ENCODE data around the gene PAX5. TPM values are rescaled to one million over a fixed set of nuclear protein-coding genes. Genes with fewer than 3 reads are reported as not detected.
A peak's percentile ranks its signal among the peaks of the same experiment; 100 is the strongest.

PAX5 gene
- total RNA-seq, 3 donors from 2014 or later (not counting 1 experiment from before 2014, with no cell fraction given): 1.3 to 2.1 (median 2.0) TPM

DNA sequence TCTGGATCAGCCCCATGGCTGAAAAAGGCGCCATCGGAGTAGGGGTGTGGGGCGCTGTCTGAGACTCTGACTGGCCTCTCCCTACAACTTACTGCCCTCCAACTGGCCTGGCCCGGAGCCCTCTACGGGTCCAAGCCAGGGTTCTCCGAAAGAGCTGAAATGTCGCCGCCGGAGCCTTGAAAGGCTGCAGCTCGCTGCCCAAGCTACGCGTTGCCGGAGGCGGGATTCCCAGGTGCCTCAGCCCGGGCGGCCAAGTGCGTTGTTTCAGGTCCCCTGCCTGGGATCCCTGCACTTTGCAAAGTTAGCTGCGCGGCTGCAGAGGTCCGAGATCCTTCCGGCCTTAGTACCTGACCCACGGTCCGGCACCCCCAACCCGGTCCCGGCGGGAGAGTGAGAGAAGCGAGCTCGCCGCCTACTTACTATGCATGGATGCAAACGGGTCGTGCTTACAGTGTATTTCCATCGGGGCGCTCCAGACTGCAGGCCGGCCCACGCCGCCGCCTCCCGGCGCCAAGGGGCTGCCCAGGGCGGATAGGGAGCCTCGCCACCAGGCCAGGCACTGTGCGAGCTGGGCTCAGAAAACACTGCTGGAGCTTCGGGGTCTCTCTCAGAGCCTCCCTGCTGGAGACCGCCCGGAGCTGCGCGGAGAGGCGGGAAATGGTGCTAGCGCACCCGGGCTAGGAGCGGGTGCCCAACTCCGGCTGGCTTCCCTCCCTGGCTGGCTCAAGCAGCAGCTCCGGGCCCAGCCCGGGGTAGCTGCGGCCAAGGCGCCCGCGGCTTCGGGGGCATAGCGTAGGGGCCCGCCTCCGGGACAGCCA lies 7.7 kb downstream of the PAX5 start:
- Mint-ChIP-seq H3K36me3 (no peaks in the 10 kb centered on the region), H3K4me1 (peaks cover 13 to 40% of the 10 kb centered on the region in 2 donors), H3K4me3 (peak overlapping the region; percentile 50), H3K27me3 (ENCODE audit: low read depth in 2 of 2) (peaks cover 69 to 70% of the 10 kb centered on the region in 2 donors), H3K9me3 (no peaks in the 10 kb centered on the region), H3K27ac (no peak overlapping the region)
- peak in 1 of 2 donors; percentile 14 for DNase-seq
- no peaks in the 10 kb centered on the region for H3K36me3 ChIP-seq (ENCODE audit: control insufficient read depth, insufficient read depth, low read length)
- no peak for TF ChIP-seq CTCF (IDR thresholded peaks at IDR 0.05)
- H3K4me1 ChIP-seq (ENCODE audit: control insufficient read depth, insufficient read depth, low read length): peaks cover 57% of the 10 kb centered on the region
- peak overlapping the region; percentile 43 for H3K4me3 ChIP-seq (ENCODE audit: low read length)
- peaks cover 73% of the 10 kb centered on the region for H3K27me3 ChIP-seq (ENCODE audit: control insufficient read depth, insufficient read depth, low read length)
- intact Hi-C loops (cut with micrococcal nuclease): no loop called here
- H3K9me3 ChIP-seq (ENCODE audit: control insufficient read depth, insufficient read depth, low read length): no peaks in the 10 kb centered on the region
- no peak overlapping the region for H3K27ac ChIP-seq (ENCODE audit: low read length)
- no peak for ATAC-seq
- WGBS (ENCODE audit: insufficient coverage): 5% methylated on average over 62 of the region's 62 CpGs

- Mint-ChIP-seq H3K27ac (no peak overlapping the region), H3K27me3 (ENCODE audit: low read depth in 2 of 2) (peaks cover 66 to 70% of the 10 kb centered on the region in 2 donors), H3K4me1 (peaks cover 13 to 36% of the 10 kb centered on the region in 2 donors), H3K9me3 (no peaks in the 10 kb centered on the region), H3K36me3 (no peaks in the 10 kb centered on the region), H3K4me3 (peak overlapping the region; percentile 50)
- DNase-seq: no peak
- H3K27ac ChIP-seq (ENCODE audit: low read length): no peak overlapping the region
- H3K4me1 ChIP-seq (ENCODE audit: control insufficient read depth, insufficient read depth, low read length): peaks cover 57% of the 10 kb centered on the region
- TF ChIP-seq CTCF (IDR thresholded peaks at IDR 0.05): no peak
- no peaks in the 10 kb centered on the region for H3K9me3 ChIP-seq (ENCODE audit: control insufficient read depth, insufficient read depth, low read length)
- 4% methylated on average over 9 of the region's 9 CpGs for WGBS (ENCODE audit: insufficient coverage)
- H3K27me3 ChIP-seq (ENCODE audit: control insufficient read depth, insufficient read depth, low read length): peaks cover 72% of the 10 kb centered on the region
- no peaks in the 10 kb centered on the region for H3K36me3 ChIP-seq (ENCODE audit: control insufficient read depth, insufficient read depth, low read length)
- peak overlapping the region; percentile 43 for H3K4me3 ChIP-seq (ENCODE audit: low read length)
- ATAC-seq: no peak
- intact Hi-C loops (cut with micrococcal nuclease): no loop called here
Observed at GRCh38 chr9:37025823-37026112, 8.3 kb downstream of the PAX5 start.

DNA sequence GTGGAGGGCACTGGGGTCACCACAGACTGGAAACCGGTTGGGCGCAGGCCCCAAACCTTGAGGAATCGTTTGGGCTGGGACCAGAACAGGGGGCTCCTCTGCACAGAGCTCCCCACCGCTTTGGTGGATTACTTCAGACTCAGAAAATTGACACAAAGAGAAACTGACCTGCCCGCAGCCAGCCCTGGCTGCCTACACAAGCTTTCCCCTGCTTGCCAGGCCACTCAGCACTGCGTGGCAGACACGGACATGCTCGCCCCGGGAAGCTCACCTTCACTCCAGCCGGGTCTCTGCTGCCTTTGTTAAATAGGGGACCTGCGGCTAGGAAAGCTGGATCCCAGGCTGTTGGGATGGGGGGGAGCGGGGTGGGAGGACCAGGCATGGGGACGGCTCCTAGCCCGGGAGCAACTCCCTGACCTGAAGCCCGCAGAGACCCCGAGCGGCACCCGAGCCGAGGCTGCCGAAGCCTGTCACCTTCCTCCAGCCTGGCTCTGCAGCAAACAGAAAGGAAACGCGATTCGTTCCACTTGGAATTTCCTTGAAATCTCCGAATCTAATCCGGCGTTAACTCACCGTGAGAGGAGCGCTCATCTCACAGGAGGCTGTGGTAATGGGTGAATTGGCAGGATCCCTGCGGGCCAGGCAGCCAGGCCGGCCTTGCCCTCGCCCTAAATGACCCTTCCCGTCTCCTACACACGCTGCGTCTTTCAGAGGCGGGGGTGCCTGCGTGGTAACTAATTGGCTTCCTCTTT lies 8.8 kb downstream of the PAX5 start:
- Histone ChIP-seq H3K27ac (ENCODE audit: low read length) (no peak overlapping the region), H3K4me1 (ENCODE audit: control insufficient read depth, insufficient read depth, low read length) (peaks cover 53% of the 10 kb centered on the region)

More for the DNA sequence above, 8.8 kb downstream of the PAX5 start:
- no peaks in the 10 kb centered on the region for H3K9me3 Mint-ChIP-seq
- peak overlapping the region; percentile 50 for H3K4me3 Mint-ChIP-seq
- DNase-seq (peak in 1 of 2 donors; percentile 7), ATAC-seq (no peak)
- peaks cover 64 to 70% of the 10 kb centered on the region in 2 donors for H3K27me3 Mint-ChIP-seq (ENCODE audit: low read depth in 2 of 2)
- Histone ChIP-seq H3K9me3 (ENCODE audit: control insufficient read depth, insufficient read depth, low read length) (no peaks in the 10 kb centered on the region), H3K4me3 (ENCODE audit: low read length) (peak overlapping the region; percentile 43), H3K27me3 (ENCODE audit: control insufficient read depth, insufficient read depth, low read length) (peaks cover 67% of the 10 kb centered on the region), H3K36me3 (ENCODE audit: control insufficient read depth, insufficient read depth, low read length) (no peaks in the 10 kb centered on the region)
- peaks cover 13 to 31% of the 10 kb centered on the region in 2 donors for H3K4me1 Mint-ChIP-seq
- TF ChIP-seq CTCF (IDR thresholded peaks at IDR 0.05): no peak
- H3K27ac Mint-ChIP-seq: no peak overlapping the region
- H3K36me3 Mint-ChIP-seq: no peaks in the 10 kb centered on the region
- intact Hi-C loops (cut with micrococcal nuclease): no loop called here
- WGBS (ENCODE audit: insufficient coverage): 5% methylated on average over 36 of the region's 36 CpGs

All from natural killer cell (primary cell).